ENCODE results near the gene BTF3.

DNA sequence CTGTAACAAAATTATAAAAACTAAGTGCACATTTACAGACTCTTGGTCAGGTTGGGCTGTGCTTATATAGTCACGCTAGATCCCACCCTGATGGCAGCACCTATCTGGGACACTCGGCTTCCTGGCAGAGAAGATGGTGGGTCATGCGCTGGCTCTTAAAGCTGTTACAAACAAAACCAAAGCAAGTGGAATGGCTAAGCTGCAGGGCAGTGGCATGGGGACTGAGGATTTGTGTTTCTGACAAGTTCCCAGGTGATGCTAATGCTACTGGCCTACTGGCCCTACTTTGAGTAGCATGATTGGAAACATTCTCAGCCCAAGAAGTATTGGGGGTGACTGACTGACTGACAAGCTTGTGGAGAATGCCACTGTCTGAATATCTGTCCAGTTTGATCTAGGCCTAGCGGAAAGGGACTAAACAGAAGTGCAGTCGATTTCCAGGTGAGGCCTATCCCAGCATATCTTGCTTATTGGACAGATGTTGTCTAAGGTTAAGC is 8.3 kb downstream of the BTF3 start:
- TF ChIP-seq ZFP30 (CRISPR knock-in tag; IDR thresholded peaks at IDR 0.05) (no peak), PATZ1 (CRISPR knock-in tag; IDR thresholded peaks at IDR 0.05; ENCODE audit: borderline replicate concordance) (no peak)
